ENCODE measurements around the gene HOXC4.
"Not testable (repeated sequence)": the region's sequence is repeated elsewhere in the genome, so short reads cannot be mapped to it uniquely, and the experiment has no call there.

HOXC4 gene

DNA sequence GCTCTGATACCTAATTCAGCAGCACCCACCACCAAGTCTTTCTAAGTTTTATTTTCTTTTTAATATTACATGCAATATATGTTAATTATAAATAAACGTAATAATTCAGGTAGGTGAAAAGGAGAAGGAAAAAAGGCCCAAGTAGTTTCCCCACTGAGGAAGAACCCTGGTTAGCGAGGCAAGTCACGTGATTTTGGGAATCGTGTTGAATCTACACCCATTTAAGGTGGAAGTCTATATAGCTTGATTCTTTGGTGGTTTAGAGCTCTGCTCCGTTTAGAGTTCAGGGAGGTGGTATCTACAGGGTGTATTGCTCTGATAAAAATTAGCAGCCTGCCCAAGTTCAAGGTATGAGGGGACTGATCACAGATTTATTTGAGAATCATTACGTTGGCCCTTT is 47.0 kb downstream of the HOXC4 start:
- not testable (repeated sequence) for DNase-seq

DNA sequence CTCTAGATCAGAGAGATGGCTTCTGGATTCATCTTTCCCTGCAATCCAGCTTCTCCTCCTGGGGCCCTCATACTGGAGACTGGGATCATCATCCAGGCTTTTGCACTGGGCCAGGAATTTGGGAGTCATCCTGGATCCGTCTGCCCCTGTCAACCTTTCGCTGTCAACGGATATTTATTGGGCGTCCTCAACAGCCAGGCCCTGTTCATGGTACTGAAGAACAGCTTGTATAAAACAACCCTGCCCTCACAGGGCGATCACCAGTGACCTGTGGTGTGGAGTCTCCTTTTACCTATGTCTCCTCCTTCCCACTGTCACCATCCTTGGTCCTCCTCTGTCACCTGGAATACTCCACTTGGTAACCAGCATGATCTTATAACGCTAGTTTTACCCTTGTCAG is 48.6 kb downstream of the HOXC4 start:
- not testable (repeated sequence) for DNase-seq

DNA sequence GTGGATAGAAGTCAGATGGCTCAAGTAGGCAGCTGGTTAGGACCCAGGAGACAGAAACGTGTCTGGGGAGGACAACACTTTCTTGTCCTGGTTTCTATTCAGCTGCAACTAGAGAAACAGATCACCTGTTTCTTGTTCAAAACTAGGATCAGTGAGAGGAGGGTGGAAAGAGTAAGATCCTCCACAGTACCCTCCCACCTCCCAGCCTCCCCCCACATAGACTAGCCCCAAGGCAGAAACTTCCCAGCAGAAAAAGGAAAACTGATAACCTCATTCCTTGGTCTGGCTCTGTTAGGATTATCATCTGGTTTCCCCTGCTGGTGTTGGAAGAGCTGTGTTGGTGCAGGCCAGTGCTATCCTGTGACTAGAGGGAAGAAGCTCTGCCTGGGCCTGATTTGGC is 50.2 kb downstream of the HOXC4 start:
- not testable (repeated sequence) for DNase-seq
